ENCODE results near the gene ZFP28.

The ZFP28 gene

DNA sequence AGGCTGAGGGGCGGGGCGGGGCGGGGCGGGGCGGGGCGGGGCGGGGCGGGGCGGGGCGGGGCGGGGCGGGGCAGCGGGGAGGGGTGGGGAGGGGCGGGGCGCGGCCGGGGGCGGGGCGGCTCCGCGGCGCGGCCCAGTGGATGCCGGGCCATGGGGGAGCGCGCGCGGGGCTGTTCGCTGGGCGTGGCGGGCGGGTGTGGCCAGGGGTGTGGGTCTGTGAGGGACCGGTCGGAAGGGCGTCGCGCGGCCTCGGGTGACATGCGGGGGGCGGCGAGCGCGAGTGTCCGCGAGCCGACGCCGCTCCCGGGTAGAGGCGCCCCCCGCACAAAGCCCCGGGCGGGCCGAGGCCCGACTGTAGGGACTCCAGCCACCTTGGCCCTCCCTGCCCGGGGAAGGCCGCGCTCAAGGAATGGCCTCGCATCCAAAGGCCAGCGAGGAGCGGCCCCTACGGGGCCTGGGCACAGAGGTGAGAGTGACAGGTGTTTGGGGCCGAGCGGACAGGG, at the start of gene ZFP28:
ZFP28 (plus strand) TSS at position 188 of the 503 bp plus-strand sequence; CDS start at position 259, 71 bp downstream.
- peak within 1 kb of the TSS; percentile 88 for H3K27ac ChIP-seq
- DNase-seq (ENCODE audit: low read depth, low spot score): no peak

GRCh38 chr19:56491399-56491798, 47.3 kb upstream of the ZFP28 start:
- DNase-seq (ENCODE audit: low read depth, low spot score): no peak

DNA sequence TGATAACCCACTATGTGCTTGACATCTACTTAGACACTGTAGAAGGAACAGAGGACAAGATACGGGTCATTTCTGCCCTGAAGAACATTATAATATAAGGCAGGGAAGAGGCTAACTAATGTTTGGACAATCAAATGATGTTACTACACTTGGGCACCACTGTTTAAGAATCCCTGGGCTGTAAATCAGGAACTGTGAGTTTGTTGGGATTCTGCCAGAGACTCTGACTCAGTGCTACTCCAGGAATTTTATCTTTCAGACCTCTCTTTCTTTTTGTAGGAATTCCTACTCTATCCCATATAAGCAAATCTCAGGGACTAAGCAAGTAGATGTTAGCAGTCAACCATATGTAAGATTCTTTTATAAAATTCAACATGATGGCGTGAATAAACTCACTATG, 34.2 kb upstream of the ZFP28 start:
- no peak overlapping the region for H3K27ac ChIP-seq
- DNase-seq (ENCODE audit: low read depth, low spot score): no peak

More at GRCh38 chr19:56491399-56491798, 47.3 kb upstream of the ZFP28 start:
- no peak overlapping the region for H3K27ac ChIP-seq

DNA sequence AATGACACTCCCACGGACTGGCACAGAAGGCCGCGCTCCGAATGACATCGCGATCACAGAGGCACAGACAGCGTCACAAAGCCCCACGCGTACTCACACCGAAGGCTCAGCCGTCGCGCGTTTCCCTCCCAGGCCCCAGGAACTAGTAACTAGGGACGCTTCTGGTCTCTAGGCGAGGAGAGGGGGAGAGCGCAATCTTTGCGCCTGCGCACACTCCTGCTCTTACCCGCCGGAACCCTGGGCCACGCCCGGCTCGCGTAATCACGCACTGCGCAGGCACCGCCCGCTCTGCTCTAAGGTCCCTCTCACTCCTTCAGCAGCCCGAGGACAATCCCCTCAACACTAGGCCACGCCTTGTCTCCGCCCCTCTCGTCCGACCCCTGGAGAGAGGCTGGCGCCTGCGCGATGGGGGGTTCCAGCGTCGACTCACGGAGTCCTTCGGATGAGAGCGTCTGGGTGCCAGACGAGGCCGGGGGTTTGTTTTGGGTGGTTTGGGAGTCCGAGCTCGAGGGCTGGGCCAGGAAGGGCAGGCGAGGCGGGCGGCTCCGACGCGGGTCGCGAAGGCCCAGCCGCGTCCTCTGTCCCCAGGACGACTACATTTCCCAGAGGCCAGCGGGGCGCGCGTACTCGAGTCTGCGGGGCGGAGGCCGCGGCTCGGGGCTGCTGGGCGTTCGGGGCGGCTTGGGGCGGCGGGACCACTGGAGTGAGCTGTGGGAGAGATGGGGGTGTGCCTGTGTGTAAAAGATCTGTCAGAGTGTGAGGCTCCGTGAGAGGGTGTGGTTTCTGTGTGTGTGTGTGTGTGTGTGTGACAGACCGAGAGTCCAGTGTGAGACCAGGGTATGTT, 31.1 kb upstream of the ZFP28 start, which contains the start of gene ZNF471:
ZNF471 (plus strand) TSS at position 410 of the 844 bp plus-strand sequence. CDS start 3,717 bp downstream, outside the sequence.
- peak within 1 kb of the TSS; percentile 85 for H3K27ac ChIP-seq
- peak; percentile 90 for DNase-seq (ENCODE audit: low read depth, low spot score)

DNA sequence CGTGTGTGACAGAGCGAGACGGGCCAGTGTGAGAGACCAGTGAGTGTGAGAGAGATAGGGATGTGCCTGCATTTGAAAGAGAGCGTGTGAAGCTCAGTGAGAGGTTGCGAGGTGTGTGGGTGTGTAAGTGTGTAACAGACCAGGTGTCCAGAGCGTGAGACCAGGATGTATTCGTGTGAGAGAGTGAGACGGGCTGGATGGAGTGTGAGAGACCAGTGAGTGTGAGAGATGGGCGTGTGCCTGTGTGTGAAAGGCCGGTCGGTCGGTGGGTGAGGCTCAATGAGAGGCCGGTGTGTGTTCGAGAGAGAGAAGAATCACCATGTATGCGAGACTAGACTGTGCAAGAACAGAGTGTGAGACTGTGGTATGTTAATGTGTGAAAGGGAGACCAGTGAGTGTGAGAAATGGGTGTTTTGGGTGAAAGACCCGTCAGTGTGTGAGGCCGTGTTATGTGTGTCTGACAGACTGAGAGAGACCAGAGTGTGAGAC, 30.4 kb upstream of the ZFP28 start:
- DNase-seq (ENCODE audit: low read depth, low spot score): no peak
- H3K27ac ChIP-seq: peak overlapping the region; percentile 85

DNA sequence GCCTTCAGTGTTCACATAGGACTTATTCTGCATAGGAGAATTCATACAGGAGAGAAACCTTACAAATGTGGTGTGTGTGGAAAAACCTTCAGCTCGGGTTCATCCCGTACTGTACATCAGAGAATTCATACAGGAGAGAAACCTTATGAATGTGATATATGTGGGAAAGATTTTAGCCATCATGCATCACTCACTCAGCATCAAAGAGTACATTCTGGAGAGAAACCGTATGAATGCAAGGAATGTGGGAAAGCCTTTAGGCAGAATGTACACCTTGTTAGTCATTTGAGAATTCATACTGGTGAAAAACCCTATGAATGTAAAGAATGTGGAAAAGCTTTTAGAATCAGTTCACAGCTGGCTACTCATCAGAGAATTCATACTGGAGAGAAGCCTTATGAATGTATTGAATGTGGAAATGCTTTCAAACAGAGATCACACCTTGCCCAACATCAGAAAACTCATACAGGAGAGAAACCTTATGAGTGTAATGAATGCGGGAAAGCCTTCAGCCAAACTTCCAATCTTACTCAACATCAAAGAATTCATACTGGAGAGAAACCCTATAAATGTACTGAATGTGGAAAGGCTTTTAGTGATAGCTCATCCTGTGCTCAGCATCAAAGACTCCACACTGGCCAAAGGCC, 13.4 kb upstream of the ZFP28 start:
- no peak for DNase-seq (ENCODE audit: low read depth, low spot score)

GRCh38 chr19:56537442-56537841, 1.3 kb upstream of the ZFP28 start:
- no peak for DNase-seq (ENCODE audit: low read depth, low spot score)
- H3K27ac ChIP-seq: no peak overlapping the region

More for the DNA sequence above, 13.4 kb upstream of the ZFP28 start:
- no peak overlapping the region for H3K27ac ChIP-seq

DNA sequence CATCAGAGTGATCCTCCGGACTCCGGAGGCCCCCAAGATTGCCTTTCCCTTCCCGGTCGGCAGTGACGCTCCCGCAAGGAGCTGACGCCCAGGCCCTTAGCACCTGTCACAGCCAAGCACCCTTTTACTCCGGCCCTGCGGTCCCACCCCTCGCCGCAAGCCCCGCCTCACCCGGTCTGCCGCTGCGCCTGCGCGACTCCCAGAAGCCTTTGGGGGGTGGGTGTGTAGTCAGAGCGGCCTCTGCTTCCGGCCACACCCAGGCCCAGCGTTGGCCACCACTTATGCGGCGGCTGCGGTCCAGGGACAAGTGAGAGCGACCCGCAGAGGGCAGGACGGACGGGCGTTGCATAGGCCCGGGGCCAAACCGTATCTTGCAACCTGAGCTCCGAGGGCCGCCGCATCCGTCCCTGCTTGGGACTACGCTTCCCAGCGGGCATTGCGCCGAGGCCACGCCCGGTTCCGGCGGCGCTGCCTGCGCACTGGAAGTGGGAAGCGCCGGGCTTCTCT, 441 bp upstream of the ZFP28 start:
- peak; percentile 60 for DNase-seq (ENCODE audit: low read depth, low spot score)
- peak overlapping the region; percentile 88 for H3K27ac ChIP-seq

DNA sequence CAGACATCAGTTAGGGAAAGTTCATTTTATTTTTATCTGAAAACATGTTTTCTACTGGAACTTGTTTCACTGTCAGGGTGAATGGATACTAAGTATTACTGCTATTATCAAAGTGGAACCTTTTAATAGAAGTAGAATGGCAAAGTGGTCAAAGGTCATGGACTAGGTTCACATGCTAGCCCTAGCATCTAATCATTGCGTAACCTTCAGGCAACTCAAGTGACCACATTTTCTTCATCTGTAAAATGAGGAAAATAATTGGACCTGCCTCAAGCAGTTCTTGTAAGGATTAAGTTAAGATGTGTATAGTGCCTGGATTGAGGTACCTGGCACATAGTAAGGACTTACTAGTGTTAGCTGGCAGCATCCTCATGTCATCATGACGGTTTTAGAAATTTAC, 5.0 kb downstream of the ZFP28 start:
- DNase-seq (ENCODE audit: low read depth, low spot score): no peak
- H3K27ac ChIP-seq: no peak overlapping the region

GRCh38 chr19:56547535-56547934, 8.8 kb downstream of the ZFP28 start:
- DNase-seq (ENCODE audit: low read depth, low spot score): no peak
- H3K27ac ChIP-seq: no peak overlapping the region

- H3K27ac ChIP-seq: no peak overlapping the region
- DNase-seq (ENCODE audit: low read depth, low spot score): no peak
Measured at GRCh38 chr19:56554272-56554869, 15.6 kb downstream of the ZFP28 start.

- no peak for DNase-seq (ENCODE audit: low read depth, low spot score)
Measured at GRCh38 chr19:56562766-56563165, 24.0 kb downstream of the ZFP28 start.

DNA sequence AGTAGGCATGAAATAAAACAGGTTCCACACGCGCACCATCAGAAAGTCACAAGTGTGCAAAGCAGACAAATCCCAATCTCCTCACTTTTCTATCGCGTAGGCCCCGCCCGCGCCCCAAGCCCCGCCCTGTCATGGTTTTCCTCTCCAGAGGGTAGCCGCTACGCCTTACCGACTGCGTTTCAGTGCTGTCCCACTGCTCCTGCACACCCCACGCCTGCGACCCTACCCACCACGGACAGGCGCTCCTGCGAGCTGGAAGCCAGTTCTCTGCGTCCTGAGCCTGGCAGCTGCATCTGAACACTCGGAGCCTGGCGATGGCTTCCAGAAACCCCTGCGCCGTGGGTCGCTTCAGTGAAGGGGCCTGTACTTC, 28.1 kb downstream of the ZFP28 start:
- H3K27ac ChIP-seq: peak overlapping the region; percentile 56
- no peak for DNase-seq (ENCODE audit: low read depth, low spot score)

More at GRCh38 chr19:56562766-56563165, 24.0 kb downstream of the ZFP28 start:
- H3K27ac ChIP-seq: no peak overlapping the region

DNA sequence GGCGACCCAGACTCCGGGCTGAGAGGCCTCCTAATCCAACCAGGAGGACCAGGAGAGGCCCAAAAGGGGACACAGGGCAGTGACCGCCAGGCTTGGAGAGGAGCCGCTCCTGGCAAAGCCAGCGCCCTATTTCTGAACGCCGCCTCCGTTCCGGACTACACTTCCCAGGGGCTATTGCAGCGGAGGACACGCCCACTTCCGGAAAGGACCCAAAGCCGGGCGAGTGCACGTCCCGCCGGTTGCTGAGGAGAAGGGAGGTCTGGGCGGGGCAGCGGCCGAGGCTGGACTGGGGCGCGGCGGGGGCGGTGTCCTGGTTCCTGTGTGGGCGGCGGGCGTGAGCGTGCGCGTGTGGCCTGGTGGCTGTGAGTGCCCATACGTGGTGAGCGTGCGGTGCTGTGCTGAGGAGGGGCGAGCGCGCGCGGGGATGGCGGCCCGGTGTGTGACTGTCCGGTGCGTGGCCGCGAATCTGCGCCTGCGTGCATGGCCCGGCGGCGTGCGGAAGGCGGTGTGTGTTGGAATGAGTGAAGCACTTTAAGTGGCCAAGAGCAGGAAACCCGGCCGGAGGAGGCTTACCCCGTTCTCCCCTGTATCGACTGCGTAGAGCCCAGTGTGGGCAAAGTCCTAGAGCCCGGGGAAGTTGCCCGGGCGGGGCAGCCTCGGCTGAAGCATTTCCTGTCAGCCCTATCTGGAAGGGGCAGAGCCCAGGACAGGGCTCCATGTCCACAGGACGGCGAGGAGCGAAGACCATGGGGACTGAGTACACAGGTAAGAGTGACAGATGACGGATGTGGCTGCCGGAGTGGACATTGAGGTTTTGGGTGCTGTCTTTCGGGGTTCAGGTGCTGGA, 28.7 kb downstream of the ZFP28 start, which contains the start of gene ZNF470:
ZNF470 (plus strand) TSS at position 195 of the 847 bp plus-strand sequence. CDS start 2,844 bp downstream, outside the sequence.
- peak within 1 kb of the TSS; percentile 56 for H3K27ac ChIP-seq
- peak; percentile 73 for DNase-seq (ENCODE audit: low read depth, low spot score)

DNA sequence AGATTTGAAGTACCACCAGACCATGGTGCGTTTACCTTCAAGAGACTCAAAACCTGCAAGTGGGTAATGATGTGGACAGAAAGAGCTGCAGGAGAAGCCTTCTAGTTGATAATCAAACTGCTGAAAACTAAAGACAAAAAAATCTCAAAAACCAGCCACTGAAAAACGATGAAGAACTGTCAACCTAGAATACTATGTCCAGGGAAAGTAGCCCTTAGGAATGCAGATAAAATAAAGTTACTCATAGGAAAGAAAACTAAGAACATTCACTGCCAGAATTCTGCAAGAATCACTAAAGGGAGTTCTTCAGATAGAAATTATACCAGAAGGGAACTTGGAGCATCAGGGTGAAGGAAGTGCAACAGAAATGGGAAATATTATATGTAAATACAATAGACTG, 33.8 kb downstream of the ZFP28 start:
- H3K27ac ChIP-seq: no peak overlapping the region
- DNase-seq (ENCODE audit: low read depth, low spot score): no peak

DNA sequence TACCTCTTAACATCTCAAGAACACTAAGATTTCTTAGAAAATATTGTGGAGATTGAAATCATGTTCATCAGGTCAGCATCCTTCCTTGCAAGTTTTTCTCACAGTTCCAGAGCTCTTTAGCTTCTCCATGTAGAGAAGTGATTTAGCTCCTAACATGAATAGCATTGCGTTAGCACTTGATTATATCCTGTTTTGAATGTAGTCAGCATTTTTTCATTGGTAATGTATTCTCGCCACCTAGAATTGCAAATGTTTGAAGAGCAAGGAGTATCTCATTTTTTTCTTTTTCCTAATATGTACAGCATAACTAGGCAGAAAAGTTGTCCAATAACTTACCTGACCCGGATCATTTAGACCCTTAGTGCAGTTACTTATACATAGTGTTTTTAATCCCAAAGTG, 35.2 kb downstream of the ZFP28 start:
- H3K27ac ChIP-seq: no peak overlapping the region
- DNase-seq (ENCODE audit: low read depth, low spot score): no peak

DNA sequence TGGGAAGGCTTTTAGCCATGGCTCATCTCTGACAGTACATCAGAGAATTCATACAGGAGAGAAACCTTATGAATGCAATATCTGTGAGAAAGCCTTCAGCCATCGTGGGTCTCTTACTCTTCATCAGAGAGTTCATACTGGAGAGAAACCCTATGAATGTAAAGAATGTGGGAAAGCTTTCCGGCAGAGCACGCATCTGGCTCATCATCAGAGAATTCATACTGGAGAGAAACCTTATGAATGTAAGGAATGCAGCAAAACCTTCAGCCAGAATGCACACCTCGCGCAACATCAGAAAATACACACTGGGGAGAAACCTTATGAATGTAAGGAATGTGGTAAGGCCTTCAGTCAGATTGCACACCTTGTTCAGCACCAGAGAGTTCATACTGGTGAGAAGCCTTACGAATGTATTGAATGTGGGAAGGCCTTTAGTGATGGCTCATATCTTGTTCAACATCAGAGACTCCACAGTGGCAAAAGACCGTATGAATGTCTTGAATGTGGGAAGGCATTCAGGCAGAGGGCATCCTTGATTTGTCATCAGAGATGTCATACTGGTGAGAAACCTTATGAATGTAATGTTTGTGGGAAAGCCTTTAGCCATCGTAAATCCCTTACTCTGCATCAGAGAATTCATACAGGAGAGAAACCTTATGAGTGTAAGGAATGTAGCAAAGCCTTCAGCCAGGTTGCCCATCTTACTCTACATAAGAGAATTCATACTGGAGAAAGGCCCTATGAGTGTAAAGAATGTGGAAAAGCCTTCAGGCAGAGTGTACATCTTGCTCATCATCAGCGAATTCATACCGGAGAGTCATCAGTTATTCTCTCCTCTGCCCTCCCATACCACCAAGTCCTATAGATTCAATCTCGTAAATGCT, 39.2 kb downstream of the ZFP28 start:
- H3K27ac ChIP-seq: no peak overlapping the region
- no peak for DNase-seq (ENCODE audit: low read depth, low spot score)

GRCh38 chr19:56594446-56594782, 55.7 kb downstream of the ZFP28 start:
- H3K27ac ChIP-seq: no peak overlapping the region
- DNase-seq (ENCODE audit: low read depth, low spot score): no peak

Data from epithelial cell of prostate (primary cell).